Skin of body (tissue), 2 donors: ENCODE data around the gene RITA1. TPM values are rescaled to one million over a fixed set of nuclear protein-coding genes. Genes with fewer than 3 reads are reported as not detected.

Source experiments
- small RNA-seq: library from RNA; depleted of rRNA; stranded (forward); fragments of <200 nt; gene quantifications from one replicate; pipeline ENCODE3, GENCODE V24; 2014; ENCODE audit warnings: low replicate concordance
- total RNA-seq: library from RNA; depleted of rRNA; stranded (reverse); fragments of >200 nt; gene quantifications from one replicate; pipeline ENCODE4 v1.2.3, GENCODE V29; 2014

Gene RITA1
- total RNA-seq, 1 donor from 2014 or later, result 5.3 TPM

Small RNA genes within 50 kb of the gene (small RNA-seq; reads per million reads assigned to genes)
- gene MIR7106 (not detected), gene RF00019 (not detected)

Other genes with a start within 250 kb of the RITA1 start
- gene OAS3, start 247.2 kb upstream of the RITA1 start, total RNA-seq, result 7.6 TPM
- 2.2 TPM for gene OAS2, start 207.2 kb upstream of the RITA1 start, total RNA-seq
- gene DTX1, start 129.0 kb upstream of the RITA1 start, total RNA-seq, result 9.0 TPM
- gene RASAL1, start 50.0 kb upstream of the RITA1 start, total RNA-seq, result 8.1 TPM
- not detected for gene CFAP73, start 36.0 kb upstream of the RITA1 start, total RNA-seq
- 15.4 TPM for gene DDX54, start 243 bp upstream of the RITA1 start, total RNA-seq
- gene TPCN1, start 35.7 kb downstream of the RITA1 start, total RNA-seq, result 19.0 TPM
- gene SLC8B1, start 149.4 kb downstream of the RITA1 start, total RNA-seq, result 14.1 TPM
- gene PLBD2, start 172.9 kb downstream of the RITA1 start, total RNA-seq, result 11.1 TPM
- not detected for gene SDS, start 218.2 kb downstream of the RITA1 start, total RNA-seq
- gene SDSL, start 236.7 kb downstream of the RITA1 start, total RNA-seq, result 2.6 TPM